NOMO-1 treated with dmso at 0.1 percent for 144 hours (cell line): ENCODE results near the gene EIF3D.

ENCODE experiments used
- DNase-seq: peaks from one replicate; lab custom pipeline; 2025; ENCODE audit not compliant: unreplicated experiment; lab: John Stamatoyannopoulos, UW

EIF3D gene

GRCh38 chr22:36467946-36468345 lies 61.0 kb downstream of the EIF3D start:
- peak; percentile 93 for DNase-seq

GRCh38 chr22:36467042-36467810 lies 61.7 kb downstream of the EIF3D start:
- no peak for DNase-seq

- no peak for DNase-seq
Measured at GRCh38 chr22:36466258-36466657, 62.7 kb downstream of the EIF3D start.

DNA sequence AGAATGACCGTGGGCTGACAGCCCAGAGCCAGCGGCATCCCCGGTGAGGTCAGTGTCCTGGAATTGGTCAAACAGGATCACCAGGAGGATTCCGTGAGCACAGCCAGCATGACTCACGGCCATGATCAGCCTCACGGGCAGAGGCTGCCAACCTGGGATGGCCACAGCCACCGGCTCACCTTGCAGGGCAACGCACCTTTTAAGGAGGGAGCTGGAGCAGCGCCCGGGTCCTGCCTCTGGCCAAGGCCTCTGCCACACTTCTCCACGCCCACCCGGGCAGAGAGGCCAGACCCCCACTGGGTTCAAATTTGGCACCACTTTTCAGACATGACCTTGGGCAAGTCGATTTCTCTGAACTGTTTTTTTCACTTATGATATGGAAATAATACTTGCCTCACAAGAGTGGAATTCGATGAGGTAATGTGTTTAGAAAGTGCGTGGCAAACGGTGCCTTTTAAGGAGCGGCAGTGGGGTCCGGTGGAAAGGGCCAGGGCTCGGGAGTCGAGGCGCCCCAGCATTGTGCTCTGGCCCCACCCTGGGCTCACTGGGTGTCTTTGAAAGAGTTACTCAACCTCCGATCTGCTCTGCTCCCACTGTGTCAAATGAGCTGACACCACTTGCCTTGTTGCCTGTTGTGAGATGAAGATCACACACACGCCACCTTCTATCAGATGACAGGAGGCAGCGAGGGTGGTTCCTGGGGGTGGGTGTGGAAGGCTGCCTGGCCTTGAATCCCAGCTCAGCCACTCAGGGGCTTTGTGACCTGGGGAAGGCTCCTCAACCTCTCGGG lies 63.5 kb downstream of the EIF3D start:
- DNase-seq, result no peak

GRCh38 chr22:36464715-36465231 lies 64.2 kb downstream of the EIF3D start:
- no peak for DNase-seq

DNA sequence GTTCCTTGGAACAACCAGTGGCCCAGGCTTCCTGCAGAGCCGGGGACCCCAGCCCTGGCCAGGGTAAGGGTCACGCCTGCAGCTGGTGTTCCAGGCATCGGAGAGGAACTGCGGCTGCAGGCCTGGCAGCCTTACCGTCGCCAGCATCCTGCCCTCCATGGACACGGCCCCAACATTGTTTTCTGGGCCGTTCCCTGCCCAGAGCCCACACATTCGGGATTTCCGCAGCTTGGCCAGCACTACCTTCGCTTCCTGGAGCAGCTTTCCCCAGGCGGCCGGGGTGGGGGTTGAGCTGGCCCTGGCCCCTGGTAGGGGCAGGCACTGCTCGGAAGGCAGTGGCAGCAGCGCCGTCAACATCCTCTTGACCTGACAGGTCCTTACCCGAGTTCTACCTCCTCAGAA lies 65.2 kb downstream of the EIF3D start:
- DNase-seq, result no peak

DNA sequence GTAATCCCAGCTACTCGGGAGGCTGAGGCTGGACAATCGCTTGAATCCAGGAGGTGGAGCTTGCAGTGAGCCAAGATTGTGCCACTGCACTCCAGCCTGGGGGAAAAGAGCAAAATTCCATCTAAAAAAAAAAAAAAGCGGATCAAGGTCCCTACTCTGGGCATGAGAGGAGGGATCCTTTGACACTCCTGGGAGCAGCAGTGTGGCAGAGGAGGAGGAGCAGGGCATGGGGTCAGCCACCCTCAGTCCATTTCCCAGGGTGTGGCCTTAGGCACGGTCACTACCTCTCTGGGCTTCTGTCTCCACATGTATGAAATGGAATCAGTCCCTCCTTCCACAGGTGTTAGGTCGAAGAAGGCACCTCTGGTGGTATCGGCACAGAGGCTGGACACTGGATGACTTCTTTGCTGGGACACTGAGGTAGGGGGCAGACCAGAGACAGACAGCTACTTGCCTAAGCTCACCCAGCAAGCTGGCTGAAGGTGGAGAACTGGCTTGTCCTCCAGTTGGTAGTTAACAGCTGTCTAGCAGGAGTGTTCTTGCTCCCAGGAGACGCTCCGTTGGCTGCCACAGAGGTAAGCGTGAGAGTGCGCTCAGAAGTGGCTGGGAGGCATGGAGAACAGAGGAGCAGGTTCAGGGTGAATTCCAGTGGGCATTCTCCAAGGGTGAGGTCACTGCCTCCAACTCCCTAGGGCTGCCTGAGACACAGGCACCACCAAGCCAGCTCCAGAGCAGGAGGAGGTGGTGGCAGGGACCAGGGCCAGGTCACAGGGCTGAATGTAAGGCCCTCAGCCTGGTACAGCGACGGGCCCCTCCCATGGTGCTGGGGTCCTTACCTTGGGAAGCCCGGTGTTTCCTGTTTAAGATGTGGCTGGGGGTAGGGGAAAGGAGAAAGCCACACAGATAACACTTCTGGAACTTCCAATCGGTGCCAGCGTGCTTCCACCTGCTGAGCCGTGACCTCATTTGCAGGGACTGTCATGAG lies 67.0 kb downstream of the EIF3D start:
- no peak for DNase-seq
